Non-pigmented ciliary epithelial cell (primary cell): Measurements from ENCODE around the gene CYB5B.
"Not testable (repeated sequence)": the region's sequence is repeated elsewhere in the genome, so short reads cannot be mapped to it uniquely, and the experiment has no call there.

ENCODE experiments used
- DNase-seq: peaks from one replicate; pipeline ENCODE4 v3.0.0-alpha.2; 2010; ENCODE audit warnings: low read depth

Gene CYB5B

DNA sequence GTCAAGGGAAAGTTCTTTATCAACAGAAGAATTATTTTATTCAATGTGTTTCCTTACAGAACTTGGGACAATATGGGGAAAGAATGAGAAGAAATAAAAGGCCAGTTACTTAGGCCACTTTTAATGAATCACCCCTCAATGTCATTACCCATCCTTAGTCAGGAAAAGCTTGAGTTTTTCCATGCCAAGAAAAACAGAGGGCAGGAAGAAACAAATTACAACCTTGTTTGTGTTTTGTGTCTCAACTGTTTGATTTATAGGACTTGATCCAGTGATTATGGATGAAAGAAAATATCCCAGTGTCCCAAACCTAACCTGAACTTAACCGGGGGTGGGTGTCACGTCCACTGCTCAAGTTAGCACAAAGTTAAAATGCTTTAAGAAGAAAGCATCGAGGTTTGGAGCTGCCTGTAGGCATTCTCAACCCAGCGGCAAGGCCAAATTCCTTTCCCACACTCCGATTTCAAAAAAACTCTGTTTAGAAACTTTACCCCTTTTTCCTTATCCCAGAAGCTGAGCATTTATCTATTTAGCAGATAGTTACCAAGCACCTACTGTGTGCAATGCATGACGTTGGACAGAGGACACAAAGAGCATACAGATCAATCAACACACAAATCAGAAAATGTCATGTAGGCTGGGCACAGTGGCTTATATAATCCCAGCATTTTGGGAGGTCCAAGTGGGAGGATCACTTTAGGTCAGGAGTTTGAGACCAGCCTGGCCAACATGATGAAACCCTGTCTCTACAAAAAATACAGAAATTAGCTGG, 14.0 kb upstream of the CYB5B start:
- no peak for DNase-seq

GRCh38 chr16:69411064-69411985, 13.1 kb upstream of the CYB5B start:
- DNase-seq: no peak

- peak; percentile 20 for DNase-seq
Observed at GRCh38 chr16:69412287-69412686, 12.1 kb upstream of the CYB5B start.

GRCh38 chr16:69413045-69413664, 11.3 kb upstream of the CYB5B start:
- no peak for DNase-seq

DNA sequence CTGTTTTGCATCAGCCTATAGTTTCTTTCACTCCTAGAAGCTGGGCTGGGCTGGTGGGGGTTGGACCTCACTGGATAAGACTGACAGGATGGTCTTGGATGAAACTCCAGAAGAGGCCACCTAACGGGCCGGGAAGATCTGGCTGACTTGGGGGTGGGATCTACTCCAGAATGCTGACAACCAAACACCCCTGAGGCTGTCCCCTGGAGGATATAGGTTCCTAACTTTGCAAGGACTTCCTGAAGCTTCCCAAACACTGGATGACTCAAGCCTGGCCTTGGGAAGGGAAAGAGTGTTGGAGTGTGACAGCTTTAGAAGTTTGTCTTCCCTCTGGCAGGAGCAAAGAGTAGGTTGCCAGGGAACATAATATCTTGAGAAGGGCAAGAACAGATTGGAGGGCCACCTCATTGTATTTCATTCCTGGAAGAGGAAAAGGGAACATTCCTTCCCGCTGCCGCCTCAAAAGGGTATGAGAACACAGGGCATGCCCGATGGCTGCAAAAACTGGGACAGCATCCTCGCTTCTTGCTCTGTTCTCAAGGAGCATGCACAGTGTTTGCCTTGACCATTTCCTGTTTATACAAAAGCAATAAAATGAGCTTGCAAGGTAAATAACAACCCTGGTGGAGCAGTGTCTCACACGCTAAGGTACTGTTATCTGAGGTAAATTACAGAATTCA, 6.8 kb upstream of the CYB5B start:
- DNase-seq: no peak

DNA sequence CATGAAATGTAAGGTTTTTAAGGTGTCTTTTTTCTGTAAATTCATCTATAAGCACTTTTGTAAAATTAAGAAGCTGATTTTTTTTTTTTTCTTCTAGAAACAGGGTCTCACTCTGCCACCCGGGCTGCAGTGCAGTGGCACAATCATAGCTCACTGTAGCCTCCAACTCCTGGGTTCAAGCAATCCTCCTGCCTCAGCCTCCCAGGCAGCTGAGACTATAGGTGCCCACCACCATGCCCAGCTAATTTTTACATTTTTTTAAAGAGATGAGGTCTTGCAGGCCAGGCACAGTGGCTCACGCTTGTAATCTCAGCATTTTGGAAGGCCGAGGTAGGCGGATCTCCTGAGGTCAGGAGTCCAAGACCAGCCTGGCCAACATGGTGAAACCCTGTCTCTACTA, 4.5 kb upstream of the CYB5B start:
- no peak for DNase-seq

GRCh38 chr16:69423189-69423588, 1.2 kb upstream of the CYB5B start:
- no peak for DNase-seq

- DNase-seq: no peak
Observed at GRCh38 chr16:69424935-69425784, 741 bp downstream of the CYB5B start.

GRCh38 chr16:69428652-69429051, 4.2 kb downstream of the CYB5B start:
- no peak for DNase-seq

GRCh38 chr16:69429058-69429640, 4.7 kb downstream of the CYB5B start:
- DNase-seq: not testable (repeated sequence)

DNA sequence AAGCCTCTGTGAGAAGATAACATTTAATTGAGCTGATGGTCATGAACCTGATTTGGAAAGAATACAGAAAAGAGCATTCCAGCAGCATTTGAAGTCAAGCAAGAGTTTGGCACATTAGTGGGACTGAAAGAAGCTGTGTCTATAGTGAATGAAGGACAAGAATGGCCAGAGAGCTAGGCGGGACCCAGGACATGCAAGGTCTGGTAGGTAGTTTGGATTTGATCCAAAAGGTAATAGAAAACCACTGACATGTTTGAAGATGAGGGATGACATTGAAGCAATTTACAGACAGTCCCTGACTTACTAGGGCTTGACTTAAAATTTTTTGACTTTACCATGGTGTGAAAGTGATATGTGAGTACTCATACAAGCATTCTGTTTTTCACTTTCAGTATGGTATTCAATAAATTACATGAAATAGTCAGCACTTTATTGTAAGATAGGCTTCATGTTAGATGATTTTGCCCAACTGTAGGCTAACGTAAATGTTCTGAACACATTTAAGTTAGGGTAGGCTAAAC, 7.6 kb downstream of the CYB5B start:
- DNase-seq: no peak

DNA sequence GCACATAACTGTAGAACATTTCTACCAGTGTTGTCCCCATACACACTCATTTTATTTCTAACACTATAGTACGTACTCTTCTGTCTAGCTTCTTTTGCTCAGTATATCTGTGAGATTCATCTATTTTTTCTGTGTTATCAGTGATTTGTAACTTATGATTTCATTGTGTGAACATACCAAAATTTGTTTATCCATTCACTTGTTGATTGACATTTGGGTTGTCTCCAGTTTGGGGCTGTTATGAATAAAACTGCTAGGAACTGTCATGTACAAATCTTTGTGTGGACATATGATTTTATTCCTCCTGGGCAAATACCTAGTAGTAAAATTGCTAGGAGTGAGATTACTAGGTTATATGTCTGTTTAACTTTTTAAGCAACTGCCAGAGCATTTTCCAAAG, 9.6 kb downstream of the CYB5B start:
- no peak for DNase-seq

DNA sequence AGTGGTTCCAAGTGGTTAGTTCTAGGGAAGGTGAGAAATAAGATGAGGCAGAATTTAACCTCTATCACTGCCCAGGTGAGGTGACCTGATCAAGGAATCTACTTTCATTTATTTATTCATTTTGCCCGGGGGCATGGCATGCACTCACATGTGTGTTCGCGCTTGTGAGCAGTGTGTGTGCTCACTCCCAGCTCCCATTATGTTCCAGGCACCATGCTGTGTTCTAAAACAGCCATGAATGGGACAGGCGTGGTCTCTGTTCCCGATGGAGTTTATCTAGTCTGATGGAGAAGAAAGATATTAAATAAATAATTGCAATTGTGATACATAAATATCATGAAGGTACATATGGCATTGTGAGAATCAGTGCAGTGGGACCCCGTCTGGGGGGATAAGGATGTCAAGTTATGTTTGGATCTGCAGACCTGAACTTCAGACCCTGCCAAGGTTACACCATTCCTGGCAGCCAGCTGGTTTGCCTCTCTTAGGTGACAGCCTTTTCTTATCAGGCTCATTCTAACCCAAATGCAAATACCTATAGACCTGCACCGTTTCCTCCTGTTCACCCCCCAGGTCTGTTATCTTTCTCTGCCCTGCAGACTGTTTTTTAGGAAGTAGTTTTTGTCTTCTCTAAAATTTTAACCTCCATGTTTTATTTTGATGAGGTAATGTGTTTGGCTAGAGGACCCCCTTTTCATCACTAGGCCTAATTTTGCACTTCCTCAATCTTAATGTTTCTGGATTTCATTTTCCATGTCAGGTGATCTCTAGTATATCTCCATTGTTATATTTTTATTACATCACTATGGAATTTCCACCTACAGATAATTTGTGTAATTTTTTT, 11.8 kb downstream of the CYB5B start:
- no peak for DNase-seq

DNA sequence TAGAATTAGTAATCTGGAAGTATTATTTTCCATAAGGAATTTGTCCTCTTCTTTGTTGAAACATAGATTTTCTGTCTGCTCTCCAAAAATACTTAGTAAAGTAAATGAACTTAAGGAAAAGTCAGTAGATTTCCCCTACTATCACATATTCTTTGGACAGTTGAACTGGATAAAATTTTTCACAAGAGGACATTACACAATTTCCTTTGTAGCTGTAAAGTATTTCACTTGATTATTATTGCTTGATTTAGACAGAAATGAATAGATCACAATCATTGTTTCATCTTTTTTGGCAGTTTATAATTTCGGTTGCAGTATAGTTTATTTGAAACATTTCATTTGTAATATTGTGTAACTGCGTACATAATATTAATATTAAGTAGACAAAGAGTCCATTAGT, 12.5 kb downstream of the CYB5B start:
- DNase-seq: no peak

GRCh38 chr16:69438465-69438864, 14.0 kb downstream of the CYB5B start:
- no peak for DNase-seq

DNA sequence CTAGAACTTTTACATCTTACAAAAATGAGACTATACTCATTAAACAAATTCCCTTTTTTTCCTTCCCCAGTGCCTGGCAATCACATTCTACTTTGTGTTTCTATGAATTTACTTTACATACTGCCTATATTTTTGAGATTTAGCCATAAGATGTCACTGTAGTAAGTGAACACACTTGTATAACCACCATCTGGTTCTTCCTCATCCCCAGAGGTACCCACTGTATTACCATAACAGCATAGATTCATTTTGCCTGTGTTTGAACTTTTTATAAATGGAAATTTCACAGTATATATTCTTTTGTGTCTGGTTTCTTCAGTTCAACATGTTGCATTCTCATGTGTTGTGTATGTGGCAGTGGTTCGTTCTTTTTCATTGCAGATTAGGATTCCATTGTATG, 15.8 kb downstream of the CYB5B start:
- DNase-seq: no peak

DNA sequence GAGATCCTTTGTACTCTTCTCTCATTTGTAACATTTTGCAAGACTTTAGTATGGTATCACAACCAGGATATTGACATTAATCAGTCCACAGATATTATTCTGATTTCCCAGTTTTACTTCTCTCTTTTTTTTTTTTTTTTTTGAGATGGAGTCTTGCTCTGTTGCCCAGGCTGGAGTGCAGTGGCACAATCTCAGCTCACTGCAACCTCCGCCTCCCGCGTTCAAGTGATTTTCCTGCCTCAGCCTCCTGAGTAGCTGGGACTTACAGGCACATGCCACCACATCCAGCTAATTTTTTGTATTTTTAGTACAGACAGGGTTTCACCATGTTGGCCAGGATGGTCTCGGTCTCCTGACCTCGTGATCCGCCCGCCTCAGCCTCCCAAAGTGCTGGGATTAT, 16.6 kb downstream of the CYB5B start:
- not testable (repeated sequence) for DNase-seq

GRCh38 chr16:69443927-69444631, 19.7 kb downstream of the CYB5B start:
- no peak for DNase-seq
